HG03175 (cell line): ENCODE results near the gene MED12L.

Experiments
- ATAC-seq: cut with Tn5 transposase; IDR thresholded peaks from one replicate; pipeline ENCODE4 v1.9.1; 2021; ENCODE audit warnings: mild to moderate bottlenecking, moderate library complexity; ENCODE audit not compliant: unreplicated experiment

MED12L gene

DNA sequence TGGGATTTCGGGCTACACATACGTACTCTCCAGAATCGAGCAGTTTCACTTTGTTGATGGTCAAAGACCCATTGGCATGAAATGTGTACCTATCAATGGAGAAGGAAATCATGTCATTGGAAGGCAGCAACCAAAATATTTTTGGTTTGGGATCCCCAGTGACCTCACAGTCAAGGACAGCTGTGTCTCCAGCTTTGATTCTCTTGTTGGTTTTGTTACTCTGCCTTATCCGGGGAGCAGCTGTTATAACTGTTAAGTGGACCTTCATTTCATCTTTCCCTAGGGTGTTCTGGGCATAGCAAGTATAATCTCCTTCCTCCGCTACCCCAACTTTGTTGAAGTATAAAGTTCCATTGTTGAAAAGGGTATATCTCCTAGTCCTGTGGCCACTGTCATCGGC is 352.4 kb downstream of the MED12L start:
- ATAC-seq, result no peak

DNA sequence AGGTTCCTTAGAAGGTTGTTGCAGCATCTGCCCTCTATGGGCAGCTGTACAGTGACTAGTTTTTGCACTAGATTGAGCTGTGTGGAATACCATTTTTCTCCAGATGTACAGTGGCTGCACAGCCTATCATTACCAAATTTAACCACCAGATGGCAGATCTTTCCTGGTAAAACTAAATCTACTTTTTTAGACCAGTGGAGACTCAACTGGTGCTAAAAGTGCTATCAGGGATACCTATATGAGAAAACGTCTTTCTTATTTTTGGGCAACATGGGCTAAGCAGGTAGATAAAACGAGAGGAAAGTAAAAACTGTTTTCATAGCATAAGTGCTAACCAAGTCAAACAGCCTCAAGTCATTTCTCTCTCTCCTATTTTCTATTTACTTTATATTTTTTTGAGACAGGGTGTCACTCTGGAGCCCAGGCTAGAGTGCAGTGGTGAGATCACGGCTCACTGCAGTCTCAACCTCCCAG is 354.2 kb downstream of the MED12L start:
- peak; percentile 73 for ATAC-seq

DNA sequence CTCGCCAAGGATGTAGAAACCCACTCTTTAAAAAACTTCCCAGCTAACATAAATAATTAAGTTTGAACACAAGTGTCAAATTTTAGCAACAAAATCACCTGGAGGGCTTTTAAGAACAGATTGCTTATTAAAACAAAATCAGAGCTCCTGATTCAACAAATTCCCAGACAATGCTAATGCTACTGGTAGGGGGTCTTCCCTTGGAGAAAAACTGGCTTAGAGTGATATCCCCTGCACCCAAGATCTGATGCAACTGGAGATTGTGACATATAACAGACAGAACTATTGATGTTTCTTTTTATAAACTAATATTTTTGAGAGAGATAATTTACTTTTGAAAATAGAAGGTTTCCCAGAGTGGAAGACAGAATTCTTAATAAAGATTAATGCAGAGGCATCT is 355.5 kb downstream of the MED12L start:
- ATAC-seq, result no peak

DNA sequence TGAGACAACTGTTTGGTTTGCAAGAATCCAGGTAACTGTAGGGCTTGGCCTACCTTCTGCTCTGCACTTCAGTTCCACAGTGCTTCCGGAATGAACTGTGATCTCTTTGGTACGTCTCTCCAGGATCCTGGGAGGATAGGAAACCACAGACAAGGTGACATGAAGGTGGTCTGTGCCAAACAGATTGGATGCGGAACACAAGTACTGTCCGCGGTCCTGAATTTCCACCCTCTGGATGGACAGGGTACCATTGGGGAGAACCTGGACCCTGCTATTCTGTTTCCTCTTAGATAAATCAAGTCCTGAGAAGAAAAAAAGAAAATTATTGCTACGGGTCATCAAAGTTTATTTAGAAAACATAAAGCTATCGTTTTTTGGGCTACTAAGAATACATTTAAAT is 358.1 kb downstream of the MED12L start:
- no peak for ATAC-seq

GRCh38 chr3:151445273-151446001 is 360.0 kb downstream of the MED12L start:
- ATAC-seq, result no peak

GRCh38 chr3:151446002-151446340 is 360.5 kb downstream of the MED12L start:
- ATAC-seq, result no peak

DNA sequence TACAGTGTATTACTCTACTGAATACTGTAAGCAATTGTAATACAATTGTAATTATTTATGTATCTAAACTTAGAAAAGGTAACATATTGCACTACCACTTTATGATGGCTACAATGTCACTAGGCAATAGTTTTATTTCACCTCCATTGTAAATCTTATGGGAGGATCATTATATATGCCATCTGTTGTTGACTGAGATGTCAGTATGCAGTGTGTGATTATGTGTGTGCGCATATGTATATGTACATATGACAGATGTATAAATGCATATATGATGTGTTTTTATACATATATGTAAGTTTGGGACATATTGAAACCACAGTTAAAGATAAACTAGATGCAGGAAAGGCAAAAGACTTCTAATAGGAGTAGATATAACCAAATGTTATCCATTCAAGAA is 366.9 kb downstream of the MED12L start:
- ATAC-seq, result no peak

DNA sequence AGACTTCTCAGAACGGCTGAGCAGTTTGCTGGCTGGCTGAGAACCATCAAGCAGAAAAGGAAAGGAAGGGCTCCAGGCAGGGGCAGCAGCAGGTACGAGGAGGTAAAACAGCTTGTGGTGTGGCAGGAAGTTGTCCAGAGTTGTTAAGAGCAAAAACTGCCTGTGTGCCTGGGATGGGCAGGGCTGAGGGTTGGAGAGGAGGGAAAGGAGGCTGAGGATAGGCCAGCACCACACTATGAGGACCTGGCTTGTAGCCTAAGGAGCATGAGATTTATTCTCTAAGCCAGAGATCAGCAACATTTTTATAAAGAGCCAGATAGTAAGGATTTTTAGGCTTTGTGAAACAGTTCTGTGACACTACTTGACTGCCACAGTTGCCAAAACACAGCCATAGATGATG is 367.4 kb downstream of the MED12L start:
- no peak for ATAC-seq

GRCh38 chr3:151456065-151456464 is 370.6 kb downstream of the MED12L start:
- ATAC-seq, result no peak

DNA sequence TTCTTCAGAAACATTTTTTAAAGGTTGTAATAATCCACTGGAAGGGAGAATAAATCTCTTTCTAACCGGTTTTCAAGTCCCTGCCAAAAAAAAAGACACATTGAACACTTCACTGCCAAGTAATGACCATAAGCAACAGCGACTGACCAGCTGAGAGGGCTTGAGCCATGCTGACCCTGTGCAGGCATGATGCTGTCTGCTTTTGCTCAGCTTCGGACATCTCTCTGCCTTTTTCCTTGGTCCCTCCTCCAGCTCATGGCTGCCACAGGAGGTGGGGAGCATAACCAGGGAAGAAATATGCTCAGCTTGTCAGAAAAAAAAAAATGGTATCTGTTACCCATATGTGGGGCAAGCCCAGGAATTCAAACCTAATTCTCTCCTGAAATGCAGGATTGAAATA is 373.9 kb downstream of the MED12L start:
- ATAC-seq, result no peak

DNA sequence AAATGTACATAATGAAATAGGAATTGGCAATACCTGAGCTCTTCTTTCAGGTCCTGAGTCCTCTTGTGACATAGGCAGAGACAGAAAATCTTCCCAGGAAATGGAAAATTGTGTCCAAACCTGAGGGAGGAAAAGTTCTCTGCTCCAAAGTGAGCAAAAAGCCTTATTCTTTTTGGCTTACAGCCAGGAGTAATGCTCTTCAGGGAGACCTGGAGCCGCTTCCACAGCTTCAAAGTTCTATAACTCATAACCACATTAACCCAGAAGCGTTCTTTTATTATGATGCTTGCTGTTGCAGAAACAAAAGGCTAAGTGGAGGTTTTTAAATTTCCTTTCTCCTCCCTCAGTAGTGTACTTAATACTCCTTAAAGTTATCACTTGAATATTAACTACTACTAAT is 374.8 kb downstream of the MED12L start:
- ATAC-seq, result no peak

GRCh38 chr3:151460774-151461450 is 375.4 kb downstream of the MED12L start, which contains the start of gene IGSF10:
Gene IGSF10 (minus strand): TSS chr3:151461061. CDS start chr3:151458709, 2,352 bp downstream.
- ATAC-seq, result no peak

DNA sequence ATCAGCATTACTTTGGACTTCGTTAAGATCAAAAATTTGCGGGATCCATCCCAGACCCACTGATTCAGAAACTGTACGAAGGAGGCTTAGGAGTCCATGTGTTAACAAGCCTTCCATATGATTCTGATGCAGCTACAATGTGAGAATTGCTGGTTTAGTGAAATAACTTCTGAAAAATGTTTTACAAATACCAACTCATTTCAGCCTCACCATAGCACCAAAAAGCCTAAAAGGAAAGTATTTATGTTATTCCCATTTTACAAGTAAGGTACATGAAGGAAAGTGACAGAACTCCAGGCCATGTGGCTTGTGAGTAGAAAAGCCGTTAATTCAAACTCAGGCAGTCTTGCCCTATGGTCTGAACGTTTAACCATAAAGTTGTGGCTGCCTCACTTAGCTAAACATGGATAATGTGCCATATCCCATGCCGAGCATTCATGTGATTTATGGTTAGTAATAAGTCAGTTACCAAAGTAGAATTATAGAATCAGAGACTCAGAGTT is 376.9 kb downstream of the MED12L start:
- ATAC-seq, result no peak

DNA sequence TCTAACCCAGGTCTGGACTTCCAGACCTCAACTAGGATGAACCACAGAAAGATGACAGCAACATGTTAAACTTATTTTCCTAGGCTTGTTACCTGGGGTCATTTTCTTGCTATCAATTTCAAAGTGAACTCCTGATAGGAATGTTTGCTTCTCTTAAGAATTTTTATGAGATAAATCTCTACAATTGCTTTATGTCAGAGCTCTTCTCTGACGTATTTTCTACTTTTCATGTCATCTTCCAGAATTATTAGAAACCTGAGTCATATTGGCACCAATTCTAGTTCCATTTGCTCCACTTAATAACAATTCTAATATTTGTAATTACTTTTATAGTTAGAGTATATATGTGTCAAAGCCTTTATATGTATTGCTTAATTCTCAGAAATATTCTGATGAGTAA is 377.5 kb downstream of the MED12L start:
- ATAC-seq, result no peak

DNA sequence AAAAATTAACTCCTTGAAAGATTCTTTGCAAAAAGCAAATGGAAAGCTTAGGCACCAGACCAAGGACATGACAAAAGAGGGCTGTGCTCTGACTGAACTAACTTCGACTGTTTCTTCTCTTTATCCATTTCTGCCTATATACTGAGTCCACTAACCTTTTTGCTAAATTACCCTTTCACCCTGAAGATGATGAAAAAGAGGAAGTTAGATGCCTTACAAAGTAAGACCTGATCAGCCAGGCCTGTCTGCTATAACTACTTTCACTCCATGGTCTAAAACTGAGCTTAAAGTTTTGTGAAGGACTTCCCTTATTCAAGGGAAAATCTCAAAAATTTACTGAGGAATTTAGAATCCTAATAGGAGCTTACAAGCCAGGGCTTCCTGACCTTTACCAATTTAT is 381.6 kb downstream of the MED12L start:
- no peak for ATAC-seq

DNA sequence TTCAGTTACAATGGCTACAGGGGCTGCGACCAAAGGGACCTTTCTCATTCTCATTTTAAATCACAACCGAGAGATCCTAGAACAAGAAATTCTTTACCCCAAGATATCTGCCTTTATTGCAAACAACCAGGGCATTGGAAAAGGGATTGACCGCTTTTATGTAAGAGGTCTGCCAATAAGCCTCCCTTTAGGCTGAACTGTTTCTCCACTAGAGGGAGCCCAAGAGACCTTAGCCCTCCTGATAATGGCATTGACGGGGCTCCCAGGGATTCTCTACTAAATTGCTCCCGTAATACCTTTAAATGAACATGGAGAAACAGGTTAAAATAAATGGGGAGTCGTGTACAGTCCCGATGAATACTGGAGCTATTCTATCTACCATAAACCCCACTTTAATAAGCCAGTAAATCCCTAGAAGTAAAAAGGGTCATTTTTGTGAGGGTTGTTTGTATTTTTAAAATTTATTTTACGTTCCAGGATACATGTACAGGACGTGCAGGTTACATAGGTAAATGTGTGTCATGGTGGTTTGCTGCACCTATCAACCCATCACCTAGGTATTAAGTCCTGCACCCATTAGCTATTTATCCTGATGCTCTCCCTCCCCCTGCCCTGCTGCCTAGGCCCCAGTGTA is 382.9 kb downstream of the MED12L start:
- ATAC-seq, result peak; percentile 82

DNA sequence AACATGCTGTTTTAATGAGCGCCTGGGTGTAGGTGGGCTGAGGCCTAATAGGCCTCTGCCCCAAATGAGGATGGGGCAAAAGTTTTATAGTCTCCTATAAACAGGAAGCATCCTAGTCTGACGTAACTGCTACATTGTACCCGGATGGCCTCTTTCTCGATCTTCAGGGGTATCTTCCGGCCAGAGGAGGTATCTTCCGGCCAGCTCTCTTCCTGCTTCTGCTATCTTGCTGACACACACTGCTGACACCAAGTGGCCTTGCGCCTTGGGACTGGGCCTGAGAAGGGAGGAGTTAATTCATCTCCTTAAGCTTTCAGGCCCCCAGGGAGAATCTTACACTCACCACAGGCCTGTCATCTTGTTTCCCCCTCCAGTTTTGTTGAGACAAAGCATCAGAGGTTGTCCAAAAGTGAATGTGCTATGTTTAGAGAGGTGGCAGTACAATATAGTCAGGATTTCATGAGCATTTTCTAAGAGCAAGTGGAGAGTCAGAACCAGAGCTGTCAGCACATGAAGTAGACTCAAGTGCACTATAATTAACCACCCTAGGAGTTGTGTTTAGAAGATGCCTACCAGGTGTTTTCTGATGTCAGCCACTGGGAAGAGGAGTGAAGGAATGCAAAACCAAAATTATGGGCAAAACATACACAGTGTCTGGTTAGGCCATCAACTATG is 391.0 kb downstream of the MED12L start:
- no peak for ATAC-seq

- ATAC-seq, result no peak
Measured at GRCh38 chr3:151477591-151478334, 392.3 kb downstream of the MED12L start.

DNA sequence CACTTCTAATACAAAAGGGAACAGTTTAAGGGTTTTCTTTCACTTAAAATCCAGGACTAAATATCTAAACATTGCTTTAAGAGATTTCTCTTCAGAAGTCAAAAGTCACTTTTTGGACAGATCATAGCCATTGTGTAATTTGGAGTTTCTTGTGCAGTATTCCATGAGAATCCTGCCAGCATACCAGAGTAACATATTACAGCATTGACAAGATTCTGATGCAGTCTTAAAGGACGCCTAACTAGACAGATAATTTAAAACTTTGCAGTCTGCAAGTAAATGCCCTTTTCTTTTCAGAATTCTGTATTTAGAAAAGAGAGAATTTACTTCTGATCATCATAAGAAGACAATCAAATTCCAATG is 392.9 kb downstream of the MED12L start:
- no peak for ATAC-seq

DNA sequence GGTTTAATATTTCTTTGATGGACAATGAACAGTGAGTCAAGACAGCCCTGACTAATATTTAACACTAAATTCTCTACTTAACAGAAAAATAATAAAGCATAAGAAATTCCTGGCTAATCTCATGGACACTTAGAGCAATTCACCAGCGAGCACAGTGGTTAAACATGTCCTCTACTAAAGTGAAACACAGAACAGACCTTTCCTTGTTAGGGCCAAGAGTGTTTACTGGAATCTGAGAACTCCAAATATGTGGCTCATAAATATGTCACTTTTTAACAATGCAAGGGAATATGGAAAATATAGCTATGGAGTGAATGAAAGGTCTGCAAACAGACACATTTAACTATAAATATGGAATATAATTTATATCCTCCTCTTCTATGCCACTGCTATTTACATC is 394.0 kb downstream of the MED12L start:
- ATAC-seq, result no peak

DNA sequence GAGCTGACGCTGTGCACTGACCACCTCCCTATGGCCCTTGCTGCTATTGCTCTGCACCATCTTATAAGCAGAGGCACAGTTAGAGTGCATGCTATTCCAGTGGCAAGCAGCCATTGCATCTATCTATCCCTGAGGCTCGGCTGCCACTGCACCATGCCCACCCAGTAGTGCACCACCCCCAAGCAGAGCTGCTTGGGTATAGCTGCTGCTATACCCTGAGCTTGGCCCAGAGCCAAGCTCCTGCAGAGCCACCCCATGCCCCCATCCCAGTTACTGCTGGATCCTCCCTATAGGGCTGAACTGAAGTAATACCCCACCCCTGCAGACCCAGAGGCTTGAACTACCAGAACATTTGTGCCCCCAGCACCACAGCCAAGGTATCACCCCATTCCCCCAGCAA is 395.0 kb downstream of the MED12L start:
- ATAC-seq, result no peak
